ENCODE data around the gene GGA1. TPM values are rescaled to one million over a fixed set of nuclear protein-coding genes. Genes with fewer than 3 reads are reported as not detected.

GGA1 gene
- polyA plus RNA-seq, 1 experiment, result 26.1 TPM

GRCh38 chr22:37561212-37562048 is 47.2 kb upstream of the GGA1 start:
- POLR2A ChIA-PET, result interaction anchor here (1.0 to 2.8 kb wide), 5 partner anchors 9 to 114 kb away, joined by 3 to 17 read pairs (median 7); partner anchors contain the start of gene LGALS1

DNA sequence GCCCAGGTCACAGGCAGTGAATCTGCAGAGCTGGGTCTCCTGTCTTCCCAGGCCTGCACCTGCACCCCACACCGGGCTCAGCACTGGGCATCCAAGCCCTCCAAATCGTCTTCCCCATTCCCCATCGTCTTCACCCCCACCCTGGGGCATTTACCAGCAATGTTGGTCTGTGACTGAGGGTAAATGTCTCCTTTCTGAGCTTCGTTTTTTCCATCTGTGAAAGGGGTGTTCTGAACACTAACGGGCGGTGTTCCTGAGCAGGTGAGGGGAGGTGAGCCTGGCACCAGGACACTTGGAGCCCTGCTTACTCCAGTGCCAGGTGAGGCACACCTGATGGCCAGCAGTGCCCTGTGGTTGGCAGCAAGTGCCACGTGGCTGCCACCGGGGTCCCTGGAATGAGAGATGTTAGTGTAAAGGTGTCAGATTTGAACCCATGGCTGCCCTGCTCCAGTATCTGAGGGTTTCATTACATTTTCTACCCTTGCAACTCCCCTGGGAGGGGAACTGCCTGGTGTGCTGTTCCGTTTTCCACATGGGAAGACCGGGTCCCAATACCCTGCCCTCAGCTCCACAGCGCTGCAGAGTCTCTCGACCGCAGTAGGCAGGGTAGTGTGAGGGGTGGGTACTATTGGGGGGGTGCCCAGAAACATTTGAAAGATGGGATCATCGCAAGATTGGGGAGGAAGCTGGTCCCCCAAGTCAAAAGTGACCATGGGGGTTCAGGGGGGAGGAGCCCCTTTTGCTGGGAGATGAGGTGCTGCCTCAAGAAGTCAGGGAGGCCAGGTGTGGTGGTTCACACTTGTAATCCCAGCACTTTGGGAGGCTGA is 46.4 kb upstream of the GGA1 start:
- TF ChIP-seq, protein P1, sequence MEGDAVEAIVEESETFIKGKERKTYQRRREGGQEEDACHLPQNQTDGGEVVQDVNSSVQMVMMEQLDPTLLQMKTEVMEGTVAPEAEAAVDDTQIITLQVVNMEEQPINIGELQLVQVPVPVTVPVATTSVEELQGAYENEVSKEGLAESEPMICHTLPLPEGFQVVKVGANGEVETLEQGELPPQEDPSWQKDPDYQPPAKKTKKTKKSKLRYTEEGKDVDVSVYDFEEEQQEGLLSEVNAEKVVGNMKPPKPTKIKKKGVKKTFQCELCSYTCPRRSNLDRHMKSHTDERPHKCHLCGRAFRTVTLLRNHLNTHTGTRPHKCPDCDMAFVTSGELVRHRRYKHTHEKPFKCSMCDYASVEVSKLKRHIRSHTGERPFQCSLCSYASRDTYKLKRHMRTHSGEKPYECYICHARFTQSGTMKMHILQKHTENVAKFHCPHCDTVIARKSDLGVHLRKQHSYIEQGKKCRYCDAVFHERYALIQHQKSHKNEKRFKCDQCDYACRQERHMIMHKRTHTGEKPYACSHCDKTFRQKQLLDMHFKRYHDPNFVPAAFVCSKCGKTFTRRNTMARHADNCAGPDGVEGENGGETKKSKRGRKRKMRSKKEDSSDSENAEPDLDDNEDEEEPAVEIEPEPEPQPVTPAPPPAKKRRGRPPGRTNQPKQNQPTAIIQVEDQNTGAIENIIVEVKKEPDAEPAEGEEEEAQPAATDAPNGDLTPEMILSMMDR (IDR thresholded peaks at IDR 0.05; ENCODE audit: low read depth, low read length), result no peak
- Histone ChIP-seq H3K27me3 (ENCODE audit: control insufficient read depth, insufficient read depth, low read length) (no peaks in the 10 kb centered on the region), H3K27ac (ENCODE audit: low read depth, low read length) (peak overlapping the region; percentile 94), H3K9me3 (ENCODE audit: control insufficient read depth, insufficient read depth, low read length) (no peaks in the 10 kb centered on the region; the same call in 1 of the 2 replicates), H3K4me3 (ENCODE audit: low read depth, low read length) (peak overlapping the region; percentile 82)
- no peak for DNase-seq (ENCODE audit: low read depth, low spot score)
- ChIA-PET POLR2A (interaction anchor here (0.7 to 2.8 kb wide), 7 partner anchors 10 to 113 kb away, joined by 3 to 17 read pairs (median 5); partner anchors contain the start of gene LGALS1), CTCF (interaction anchor here (0.6 to 12.0 kb wide), 22 partner anchors 8 to 244 kb away, joined by 3 to 375 read pairs (median 4); partner anchors contain the start of gene PDXP)

More at GRCh38 chr22:37561212-37562048, 47.2 kb upstream of the GGA1 start:
- Histone ChIP-seq H3K27ac (ENCODE audit: low read depth, low read length) (peak overlapping the region; percentile 94), H3K4me3 (ENCODE audit: low read depth, low read length) (peak overlapping the region; percentile 82), H3K27me3 (ENCODE audit: control insufficient read depth, insufficient read depth, low read length) (peaks cover 3% of the 10 kb centered on the region), H3K9me3 (ENCODE audit: control insufficient read depth, insufficient read depth, low read length) (no peaks in the 10 kb centered on the region; the same call in 1 of the 2 replicates)
- TF ChIP-seq, protein P1 (IDR thresholded peaks at IDR 0.05; ENCODE audit: low read depth, low read length), result peak; percentile 84
- DNase-seq (ENCODE audit: low read depth, low spot score), result peak; percentile 63
- CTCF ChIA-PET, result interaction anchor here (0.6 to 12.0 kb wide), 20 partner anchors 9 to 244 kb away, joined by 3 to 375 read pairs (median 4); partner anchors contain the start of gene PDXP

- POLR2A ChIA-PET, result interaction anchor here (0.6 to 2.8 kb wide), 11 partner anchors 12 to 112 kb away, joined by 3 to 17 read pairs (median 6); partner anchors contain the start of genes LGALS1 and LGALS2
- H3K27ac ChIP-seq (ENCODE audit: low read depth, low read length), result peak overlapping the region; percentile 92
- CTCF ChIA-PET, result interaction anchor here (0.6 to 12.0 kb wide), 8 partner anchors 12 to 247 kb away, joined by 3 to 375 read pairs (median 4); no protein-coding TSS in a partner anchor
- TF ChIP-seq, protein P1 (IDR thresholded peaks at IDR 0.05; ENCODE audit: low read depth, low read length), result no peak
- DNase-seq (ENCODE audit: low read depth, low spot score), result peak; percentile 85
- no peaks in the 10 kb centered on the region for H3K27me3 ChIP-seq (ENCODE audit: control insufficient read depth, insufficient read depth, low read length)
- H3K4me3 ChIP-seq (ENCODE audit: low read depth, low read length), result peak overlapping the region; percentile 49
- no peaks in the 10 kb centered on the region; the same call in 1 of the 2 replicates for H3K9me3 ChIP-seq (ENCODE audit: control insufficient read depth, insufficient read depth, low read length)
Measured at GRCh38 chr22:37563153-37564081, 45.2 kb upstream of the GGA1 start.

DNA sequence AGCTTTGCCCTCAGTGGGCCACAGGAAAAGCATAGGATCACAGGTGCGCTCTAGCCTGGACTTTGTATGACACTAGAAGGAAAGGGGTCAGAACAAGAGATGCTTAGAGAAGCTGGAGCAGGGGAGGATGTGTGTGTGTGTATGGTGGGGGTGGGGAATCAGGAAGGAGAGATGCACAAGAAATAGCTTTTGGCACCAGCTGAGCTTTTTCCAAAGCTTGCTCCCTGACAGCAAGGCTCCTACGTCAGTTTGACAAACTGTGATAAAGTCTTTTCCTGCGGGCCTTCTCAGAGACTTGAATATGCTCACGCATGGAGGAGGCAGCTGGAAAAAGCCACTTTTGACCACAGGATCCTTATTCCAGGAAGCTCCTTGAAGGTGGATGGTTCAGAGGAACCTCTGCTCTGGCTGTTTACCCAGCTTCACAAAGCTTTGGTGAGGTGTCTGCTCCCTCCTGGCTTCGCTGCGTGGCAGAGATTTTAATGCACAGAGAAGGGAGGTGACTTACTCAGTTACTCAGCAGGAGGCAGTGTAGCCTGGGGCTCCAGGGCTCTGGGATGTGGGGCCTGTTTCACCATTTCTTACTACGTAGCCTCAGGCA is 44.4 kb upstream of the GGA1 start:
- Histone ChIP-seq H3K4me3 (ENCODE audit: low read depth, low read length) (peak overlapping the region; percentile 49), H3K9me3 (ENCODE audit: control insufficient read depth, insufficient read depth, low read length) (no peaks in the 10 kb centered on the region; the same call in 1 of the 2 replicates), H3K27me3 (ENCODE audit: control insufficient read depth, insufficient read depth, low read length) (no peaks in the 10 kb centered on the region), H3K27ac (ENCODE audit: low read depth, low read length) (peak overlapping the region; percentile 92)
- ChIA-PET CTCF (interaction anchor here (0.8 to 12.0 kb wide), 5 partner anchors 19 to 248 kb away, joined by 3 to 375 read pairs (median 5); no protein-coding TSS in a partner anchor), POLR2A (interaction anchor here (0.6 to 2.8 kb wide), 4 partner anchors 13 to 27 kb away, joined by 3 to 12 read pairs (median 8); partner anchors contain the start of gene LGALS2)
- TF ChIP-seq, protein P1 (IDR thresholded peaks at IDR 0.05; ENCODE audit: low read depth, low read length), result no peak
- no peak for DNase-seq (ENCODE audit: low read depth, low spot score)
